Osteocyte (in vitro differentiated cells): ENCODE measurements around the gene CCDC74A. TPM values are rescaled to one million over a fixed set of nuclear protein-coding genes. Genes with fewer than 3 reads are reported as not detected.
"Not testable (repeated sequence)": the region's sequence is repeated elsewhere in the genome, so short reads cannot be mapped to it uniquely, and the experiment has no call there.

Experiments
- DNase-seq: peaks from one replicate; pipeline ENCODE4 v3.0.0; 2021; ENCODE audit warnings: mixed read lengths; ENCODE audit not compliant: unreplicated experiment; ENCODE audit errors: extremely low spot score
- H3K27ac Mint-ChIP-seq: one replicate; pipeline ENCODE4 v1.8.0; 2021; ENCODE audit warnings: mild to moderate bottlenecking, mixed read lengths; ENCODE audit not compliant: unreplicated experiment
- H3K27me3 Mint-ChIP-seq: one replicate; pipeline ENCODE4 v1.8.0; 2021; ENCODE audit warnings: mixed read lengths; ENCODE audit not compliant: unreplicated experiment
- H3K36me3 Mint-ChIP-seq: one replicate; pipeline ENCODE4 v1.8.0; 2021; ENCODE audit warnings: mixed read lengths; ENCODE audit not compliant: unreplicated experiment
- H3K4me1 Mint-ChIP-seq: one replicate; pipeline ENCODE4 v1.8.0; 2021; ENCODE audit warnings: mixed read lengths; ENCODE audit not compliant: unreplicated experiment
- H3K4me3 Mint-ChIP-seq: one replicate; pipeline ENCODE4 v1.8.0; 2021; ENCODE audit warnings: mild to moderate bottlenecking, moderate library complexity, mixed read lengths; ENCODE audit not compliant: unreplicated experiment
- H3K9me3 Mint-ChIP-seq: one replicate; pipeline ENCODE4 v1.8.0; 2021; ENCODE audit warnings: mixed read lengths; ENCODE audit not compliant: unreplicated experiment
- CTCF ChIP-seq: fragments of 200-600 bp; sonication (generic); IDR thresholded peaks from 2 replicates; pipeline ENCODE4 v1.5.0; 2021; ENCODE audit warnings: antibody characterized with exemption, mild to moderate bottlenecking, moderate library complexity
- total RNA-seq: library from RNA; stranded (reverse); gene quantifications from 2 replicates; pipeline ENCODE4 v1.2.1, GENCODE V29; 2021

The CCDC74A gene
- total RNA-seq, 1 donor from 2014 or later: 2.4 TPM

- peak; percentile 80 for DNase-seq
- H3K4me1 Mint-ChIP-seq, H3K27me3 Mint-ChIP-seq, H3K9me3 Mint-ChIP-seq, H3K36me3 Mint-ChIP-seq, H3K4me3 Mint-ChIP-seq, H3K27ac Mint-ChIP-seq: not testable (repeated sequence)
These were observed 3.1 kb downstream of the CCDC74A start for GRCh38 chr2:131530626-131531344.

GRCh38 chr2:131531547-131532185 is 4.0 kb downstream of the CCDC74A start:
- not testable (repeated sequence) for H3K27me3 Mint-ChIP-seq, H3K4me3 Mint-ChIP-seq, H3K36me3 Mint-ChIP-seq, DNase-seq, H3K9me3 Mint-ChIP-seq, H3K4me1 Mint-ChIP-seq, H3K27ac Mint-ChIP-seq

GRCh38 chr2:131532723-131533608 is 5.3 kb downstream of the CCDC74A start:
- not testable (repeated sequence) for H3K9me3 Mint-ChIP-seq, H3K4me3 Mint-ChIP-seq, H3K4me1 Mint-ChIP-seq, H3K27ac Mint-ChIP-seq, H3K27me3 Mint-ChIP-seq, H3K36me3 Mint-ChIP-seq
- DNase-seq: peak; percentile 81

- not testable (repeated sequence) for H3K9me3 Mint-ChIP-seq, H3K4me3 Mint-ChIP-seq, H3K27ac Mint-ChIP-seq, H3K27me3 Mint-ChIP-seq, H3K36me3 Mint-ChIP-seq, H3K4me1 Mint-ChIP-seq
- DNase-seq: peak; percentile 83
These were observed 6.1 kb downstream of the CCDC74A start for GRCh38 chr2:131533609-131534316.

- H3K27ac Mint-ChIP-seq, DNase-seq, H3K4me3 Mint-ChIP-seq, H3K36me3 Mint-ChIP-seq, H3K27me3 Mint-ChIP-seq, H3K4me1 Mint-ChIP-seq, H3K9me3 Mint-ChIP-seq: not testable (repeated sequence)
These were observed 6.6 kb downstream of the CCDC74A start for GRCh38 chr2:131534317-131534672.

- H3K27ac Mint-ChIP-seq, H3K4me1 Mint-ChIP-seq, H3K36me3 Mint-ChIP-seq, H3K9me3 Mint-ChIP-seq, H3K4me3 Mint-ChIP-seq, DNase-seq: not testable (repeated sequence)
- peaks cover 12% of the 10 kb centered on the region for H3K27me3 Mint-ChIP-seq
These were observed 7.3 kb downstream of the CCDC74A start for GRCh38 chr2:131534965-131535364.

- TF ChIP-seq CTCF: no peak
- Mint-ChIP-seq H3K4me1 (no peaks in the 10 kb centered on the region), H3K36me3 (no peaks in the 10 kb centered on the region), H3K27ac (no peak overlapping the region), H3K27me3 (peaks cover 14% of the 10 kb centered on the region), H3K9me3 (no peaks in the 10 kb centered on the region), H3K4me3 (no peak overlapping the region)
- DNase-seq: peak; percentile 66
These were observed 7.8 kb downstream of the CCDC74A start for GRCh38 chr2:131535526-131535925.

- peak; percentile 76 for DNase-seq
- H3K4me3 Mint-ChIP-seq, H3K9me3 Mint-ChIP-seq, H3K27ac Mint-ChIP-seq, H3K4me1 Mint-ChIP-seq, H3K36me3 Mint-ChIP-seq: not testable (repeated sequence)
- peaks cover 17% of the 10 kb centered on the region for H3K27me3 Mint-ChIP-seq
These were observed 8.5 kb downstream of the CCDC74A start for GRCh38 chr2:131535951-131536826.

- not testable (repeated sequence) for H3K4me1 Mint-ChIP-seq, H3K36me3 Mint-ChIP-seq, H3K4me3 Mint-ChIP-seq, H3K27ac Mint-ChIP-seq, H3K9me3 Mint-ChIP-seq
- peak; percentile 78 for DNase-seq
- H3K27me3 Mint-ChIP-seq: peaks cover 22% of the 10 kb centered on the region
These were observed 9.2 kb downstream of the CCDC74A start for GRCh38 chr2:131536841-131537240.

- not testable (repeated sequence) for H3K9me3 Mint-ChIP-seq, H3K4me3 Mint-ChIP-seq, DNase-seq, H3K36me3 Mint-ChIP-seq, H3K27ac Mint-ChIP-seq, H3K4me1 Mint-ChIP-seq
- H3K27me3 Mint-ChIP-seq: peaks cover 26% of the 10 kb centered on the region
These were observed 11.2 kb downstream of the CCDC74A start for GRCh38 chr2:131538856-131539255.
